HG03108 (cell line): ENCODE results near the gene TCOF1.

ENCODE experiments used
- ATAC-seq: cut with Tn5 transposase; IDR thresholded peaks from one replicate; pipeline ENCODE4 v1.9.1; 2021; ENCODE audit warnings: moderate library complexity; ENCODE audit not compliant: unreplicated experiment

The TCOF1 gene

DNA sequence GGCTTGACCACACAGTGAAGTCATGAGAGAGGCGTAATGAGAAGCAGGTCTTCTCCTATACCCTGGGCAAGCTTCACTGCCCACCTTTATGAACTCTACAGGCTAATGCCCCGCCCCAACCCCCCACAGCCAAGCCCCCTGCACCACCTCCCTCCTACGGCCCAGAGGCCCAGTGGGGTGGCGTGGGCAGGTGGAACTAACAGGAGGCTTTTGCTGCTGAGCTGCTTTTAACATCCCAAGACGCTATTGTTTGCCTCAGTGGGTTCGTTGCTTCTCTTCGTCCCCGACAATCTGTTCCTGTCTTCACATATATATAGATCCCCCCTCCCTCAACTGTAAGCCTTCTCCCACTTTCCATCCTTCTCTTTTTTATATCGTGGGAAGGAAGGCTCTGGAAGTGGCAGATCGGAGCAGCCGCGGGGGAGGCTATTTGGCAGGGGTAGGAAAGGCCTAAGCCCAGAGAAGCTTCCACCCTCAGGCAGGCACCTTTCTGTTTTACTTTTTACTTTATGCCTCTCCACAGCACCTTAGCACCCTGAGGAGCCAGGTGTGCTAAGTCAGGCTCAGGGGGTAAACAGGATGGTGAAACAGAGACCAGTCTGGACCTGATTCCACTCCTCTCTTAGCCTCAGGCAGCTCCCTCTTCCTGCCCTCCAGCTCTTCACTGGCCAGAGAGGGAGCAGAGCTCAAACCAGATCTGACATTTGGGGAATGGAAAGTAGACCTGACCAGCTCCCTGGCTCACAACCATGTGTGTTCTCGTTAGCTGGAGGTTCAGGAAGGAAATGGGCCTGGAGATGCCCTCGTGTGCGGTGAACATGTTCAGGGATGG, 28.7 kb downstream of the TCOF1 start:
- ATAC-seq: no peak

DNA sequence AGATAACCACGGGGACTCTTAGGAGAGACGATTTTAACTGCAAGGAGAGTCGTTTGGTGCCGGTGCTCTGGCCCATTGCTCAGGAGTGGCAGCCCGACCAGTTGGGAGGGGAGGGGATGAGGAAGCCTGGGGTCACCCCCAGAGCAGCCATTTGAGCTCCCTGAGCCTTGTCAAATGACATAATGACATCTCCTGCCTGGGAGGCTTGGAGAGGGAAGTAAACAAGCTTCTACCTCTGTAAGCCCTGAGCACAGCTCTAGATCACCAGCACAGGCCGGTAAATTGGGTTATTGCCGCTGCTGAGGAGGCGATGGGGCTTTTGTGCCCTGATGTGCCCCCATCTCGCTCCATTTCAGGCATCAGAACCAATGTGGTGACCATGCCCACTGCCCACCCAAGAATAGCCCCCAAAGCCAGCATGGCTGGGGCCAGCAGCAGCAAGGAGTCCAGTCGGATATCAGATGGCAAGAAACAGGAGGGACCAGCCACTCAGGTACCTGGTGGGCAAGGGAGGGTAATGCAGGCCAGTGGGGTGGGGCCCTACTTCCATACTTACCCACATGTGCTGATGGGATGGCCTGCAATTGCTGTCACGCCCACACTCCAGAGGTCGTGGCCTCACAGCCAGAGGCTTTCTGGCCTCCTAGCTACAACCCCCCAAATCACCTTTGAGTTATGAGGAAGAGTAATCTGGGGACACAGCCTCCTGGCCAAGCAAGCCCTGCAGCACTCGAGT, 32.2 kb downstream of the TCOF1 start:
- ATAC-seq: no peak

GRCh38 chr5:150391064-150391834, 33.8 kb downstream of the TCOF1 start:
- no peak for ATAC-seq

- ATAC-seq: no peak
Observed at GRCh38 chr5:150391986-150392385, 34.5 kb downstream of the TCOF1 start.

GRCh38 chr5:150392680-150393079, 35.2 kb downstream of the TCOF1 start:
- no peak for ATAC-seq

DNA sequence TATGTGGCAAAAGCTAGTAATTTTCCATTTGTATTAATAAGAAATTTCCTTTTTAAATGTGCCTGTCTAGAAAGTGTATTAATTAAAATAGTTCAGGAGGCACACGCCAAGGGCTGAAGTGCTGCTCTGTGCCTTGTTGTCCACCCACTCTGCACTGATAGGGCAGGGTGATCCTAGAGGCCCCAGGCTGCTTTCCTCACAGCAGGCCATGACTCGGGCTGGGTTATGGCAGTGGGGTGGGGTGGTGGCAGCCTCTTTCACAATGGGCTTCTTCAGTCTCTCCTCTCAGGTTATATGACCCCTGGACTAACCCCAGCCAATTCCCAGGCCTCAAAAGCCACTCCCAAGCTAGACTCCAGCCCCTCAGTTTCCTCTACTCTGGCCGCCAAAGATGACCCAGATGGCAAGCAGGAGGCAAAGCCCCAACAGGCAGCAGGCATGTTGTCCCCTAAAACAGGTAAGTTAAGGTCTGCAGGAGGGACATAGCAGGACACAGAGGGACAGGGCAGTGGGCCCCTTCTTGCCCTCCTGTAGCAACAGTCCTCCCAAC, 35.7 kb downstream of the TCOF1 start:
- no peak for ATAC-seq

- ATAC-seq: no peak
Observed at GRCh38 chr5:150394131-150394530, 36.6 kb downstream of the TCOF1 start.

DNA sequence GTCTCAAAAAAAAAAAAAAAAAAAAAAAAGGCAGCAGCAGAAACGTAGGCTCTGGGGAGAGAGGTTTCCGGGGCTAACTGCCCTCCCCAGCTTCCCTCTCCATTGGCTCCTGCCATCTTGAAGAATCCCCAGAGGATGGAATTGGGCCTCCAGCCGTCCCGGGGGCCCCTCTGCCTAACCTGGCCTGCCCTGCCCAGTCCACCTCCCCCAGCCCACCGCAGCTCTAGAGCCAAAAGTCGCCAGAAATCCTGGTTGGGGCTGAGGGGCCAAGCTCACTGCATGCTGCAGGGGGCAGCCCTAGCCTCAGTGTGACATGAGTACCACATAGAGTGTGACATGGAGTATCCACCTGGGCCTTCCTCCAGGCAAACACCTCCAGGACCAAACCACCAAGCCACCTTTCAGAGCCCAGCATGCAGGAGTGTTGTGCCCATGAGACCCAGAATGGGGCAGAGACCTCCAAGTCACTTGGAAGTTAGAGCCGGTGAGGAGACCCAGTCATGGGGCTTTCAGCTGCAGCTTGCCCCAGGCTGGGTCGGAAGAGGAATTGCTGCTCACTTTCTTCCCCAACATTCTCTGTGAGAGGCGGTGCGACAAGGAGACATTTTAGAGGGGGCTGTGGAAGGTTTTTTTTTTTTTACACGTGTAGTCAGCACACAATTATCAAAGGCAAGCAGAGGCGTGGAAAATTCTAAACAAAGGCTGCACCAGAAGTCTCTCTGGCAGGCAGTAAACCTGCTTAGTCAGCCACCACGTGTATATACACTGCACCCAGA, 37.6 kb downstream of the TCOF1 start:
- no peak for ATAC-seq

GRCh38 chr5:150395688-150395975, 38.1 kb downstream of the TCOF1 start:
- ATAC-seq: no peak

DNA sequence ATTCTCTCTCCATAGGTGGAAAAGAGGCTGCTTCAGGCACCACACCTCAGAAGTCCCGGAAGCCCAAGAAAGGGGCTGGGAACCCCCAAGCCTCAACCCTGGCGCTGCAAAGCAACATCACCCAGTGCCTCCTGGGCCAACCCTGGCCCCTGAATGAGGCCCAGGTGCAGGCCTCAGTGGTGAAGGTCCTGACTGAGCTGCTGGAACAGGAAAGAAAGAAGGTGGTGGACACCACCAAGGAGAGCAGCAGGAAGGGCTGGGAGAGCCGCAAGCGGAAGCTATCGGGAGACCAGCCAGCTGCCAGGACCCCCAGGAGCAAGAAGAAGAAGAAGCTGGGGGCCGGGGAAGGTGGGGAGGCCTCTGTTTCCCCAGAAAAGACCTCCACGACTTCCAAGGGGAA, 38.8 kb downstream of the TCOF1 start:
- ATAC-seq: no peak

DNA sequence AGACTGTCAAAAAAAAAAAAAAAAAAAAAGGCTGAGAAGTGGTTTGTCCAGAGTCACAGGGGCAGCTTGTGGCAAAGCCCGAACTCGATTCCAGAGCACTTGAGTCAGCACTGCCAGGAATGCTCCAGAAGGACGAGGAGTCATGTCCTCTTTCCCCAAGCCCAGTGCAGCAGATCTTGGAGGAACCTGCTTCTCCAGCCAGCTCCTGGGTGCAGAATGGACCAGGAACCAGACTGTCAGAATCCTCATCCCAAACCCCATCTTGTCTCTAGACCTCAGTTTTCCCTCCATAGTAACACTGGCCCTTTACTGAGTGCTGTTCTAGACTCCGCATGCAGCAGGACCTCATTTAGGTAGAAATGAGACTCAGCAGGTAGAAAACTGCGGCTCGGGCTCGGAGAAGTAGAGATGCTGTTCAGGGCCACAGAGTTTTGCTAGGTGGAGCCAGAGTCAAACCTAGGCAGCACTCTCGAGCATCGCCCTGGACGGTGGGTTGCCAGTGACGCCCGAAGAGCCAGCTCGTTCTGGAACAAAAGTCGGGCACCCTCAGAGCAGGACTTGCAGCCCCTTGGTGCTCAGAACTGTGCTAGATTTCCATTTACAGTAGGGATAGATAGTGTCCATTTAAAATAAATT, 39.8 kb downstream of the TCOF1 start:
- ATAC-seq: no peak

DNA sequence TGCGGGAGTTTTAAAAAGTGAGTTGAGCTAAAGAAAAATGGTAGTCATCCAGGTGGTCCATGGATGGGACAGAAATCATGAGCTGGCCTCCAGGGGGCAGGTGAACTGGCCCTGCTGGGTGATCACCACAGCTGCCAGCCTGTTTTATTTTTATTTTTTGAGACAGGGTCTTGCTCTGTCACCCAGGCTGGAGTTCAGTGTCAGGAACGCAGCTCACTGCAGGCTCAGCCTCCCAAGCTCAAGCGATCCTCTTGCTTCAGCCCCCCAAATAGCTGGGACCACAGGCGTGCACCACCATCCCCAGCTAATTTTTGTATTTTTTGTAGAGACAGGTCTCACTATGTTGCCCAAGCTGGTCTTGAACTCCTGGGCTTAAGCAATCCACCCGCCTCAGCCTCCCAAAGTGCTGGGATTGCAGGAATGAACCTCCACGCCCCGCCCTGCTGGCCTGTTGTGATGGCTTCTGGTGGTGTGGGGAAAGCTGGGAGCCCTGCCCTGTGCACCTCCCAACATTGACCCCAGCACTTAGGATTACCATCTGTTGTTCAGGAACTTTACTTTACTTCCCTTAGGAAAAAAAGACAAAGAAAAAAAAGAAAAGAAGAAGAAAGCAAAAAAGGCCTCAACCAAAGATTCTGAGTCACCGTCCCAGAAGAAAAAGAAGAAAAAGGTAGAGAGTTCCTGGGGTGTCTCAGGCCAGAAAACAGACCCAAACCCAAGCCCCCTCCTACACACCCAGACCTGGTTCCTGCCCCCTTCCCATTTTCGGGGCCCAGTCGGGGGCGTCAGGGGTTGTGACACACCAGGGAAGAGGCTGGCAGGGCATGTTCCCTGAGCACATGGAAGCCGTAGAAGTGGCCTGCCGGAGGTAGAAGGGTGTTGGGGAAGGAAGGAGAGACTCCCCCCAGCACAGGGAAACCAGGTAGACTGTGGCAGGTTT, 40.6 kb downstream of the TCOF1 start:
- ATAC-seq: no peak

GRCh38 chr5:150398722-150399523, 41.4 kb downstream of the TCOF1 start:
- peak; percentile 56 for ATAC-seq

- ATAC-seq: no peak
Observed at GRCh38 chr5:150399524-150400211, 42.2 kb downstream of the TCOF1 start.

DNA sequence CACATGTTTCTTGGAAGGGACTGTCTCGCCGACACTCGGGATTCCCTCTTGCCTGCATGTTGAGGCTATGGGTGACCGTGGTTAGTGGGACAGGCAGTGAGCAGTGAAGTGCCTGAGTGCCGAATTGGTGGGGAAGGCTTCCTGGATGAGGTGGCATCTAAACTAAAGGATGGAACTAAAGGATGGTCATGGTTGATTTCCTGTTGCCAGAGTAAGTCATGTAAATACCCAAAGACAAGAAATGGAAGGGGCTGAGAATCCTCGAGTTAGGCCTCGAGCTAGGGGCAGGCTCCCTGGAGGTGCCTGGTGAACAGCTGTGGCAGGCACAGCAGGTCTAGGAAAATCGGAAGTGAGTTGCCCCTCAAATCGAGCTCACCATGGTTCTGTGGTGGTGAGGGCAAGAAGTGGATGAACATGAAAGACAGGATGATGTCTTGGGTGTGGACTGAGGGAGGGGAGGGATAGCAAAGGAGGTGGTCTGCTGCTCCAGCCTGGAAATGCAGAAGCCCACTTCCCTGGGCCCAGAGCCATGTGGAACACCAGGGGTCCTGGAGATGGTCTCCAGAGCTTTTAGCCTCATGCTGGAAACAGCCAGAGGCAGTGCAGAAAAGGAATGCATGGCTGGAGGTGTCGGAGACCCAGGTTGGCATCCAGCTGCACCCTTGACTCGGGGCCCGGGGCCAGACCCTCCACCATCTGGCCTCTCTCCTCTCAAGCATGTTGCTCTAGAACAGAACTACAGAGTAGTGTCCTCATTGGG, 43.0 kb downstream of the TCOF1 start:
- ATAC-seq: no peak

- ATAC-seq: no peak
Observed at GRCh38 chr5:150401076-150401375, 43.5 kb downstream of the TCOF1 start.
